ENCODE measurements around the gene TRDN.
"Not testable (repeated sequence)": the region's sequence is repeated elsewhere in the genome, so short reads cannot be mapped to it uniquely, and the experiment has no call there.

Gene TRDN

DNA sequence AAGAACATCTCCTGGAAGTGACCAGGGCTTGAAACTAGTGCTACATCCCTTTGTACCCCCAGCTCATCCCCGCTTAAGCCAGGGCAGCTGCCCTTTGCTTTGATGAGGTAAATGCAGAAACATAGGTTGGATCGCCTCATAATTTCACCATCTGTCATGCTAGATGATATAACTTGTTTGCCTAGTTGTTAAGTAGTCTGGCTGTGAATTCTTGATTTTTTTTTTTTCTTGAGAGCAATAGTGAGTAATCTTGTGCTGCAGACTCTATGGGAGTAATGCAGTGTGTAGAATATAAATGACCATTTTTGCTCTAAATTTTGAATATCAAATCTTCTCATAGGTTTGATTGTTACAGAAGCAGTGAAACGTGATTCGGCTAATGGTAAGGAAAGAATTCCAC is 4.1 kb downstream of the TRDN start:
- DNase-seq (ENCODE audit: low spot score) = no peak

DNA sequence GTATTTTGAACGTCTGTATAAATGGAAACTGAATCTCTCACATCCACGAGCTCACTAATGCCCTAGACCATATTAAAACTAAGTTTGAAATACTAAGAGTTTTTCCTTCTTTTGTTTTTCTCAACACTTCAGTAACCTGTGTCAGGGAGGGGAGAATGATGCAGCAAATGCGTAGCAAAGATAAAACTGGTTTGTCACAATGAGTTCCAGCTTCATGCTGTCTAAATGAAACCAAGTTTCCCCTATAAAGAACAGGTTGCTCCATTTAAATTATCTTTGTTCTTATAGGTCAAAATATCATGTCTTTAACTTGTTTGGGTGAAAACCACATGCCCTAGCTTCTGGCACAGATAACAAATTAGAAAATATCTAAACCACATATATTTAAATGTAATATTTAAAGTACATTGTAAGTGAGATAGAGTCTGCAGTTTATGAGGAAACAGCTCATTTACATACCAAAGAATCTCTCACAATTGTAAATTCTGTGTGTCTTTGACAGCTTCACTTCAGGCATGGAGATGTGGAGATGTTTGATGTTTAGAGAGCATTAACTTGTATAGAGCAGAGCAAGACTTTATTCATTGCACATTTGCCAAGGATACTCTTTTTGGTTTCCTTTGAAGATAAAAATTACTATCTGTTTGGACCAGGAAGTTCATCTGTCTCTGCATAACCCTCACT is 7.3 kb downstream of the TRDN start:
- DNase-seq (ENCODE audit: low spot score) = no peak

DNA sequence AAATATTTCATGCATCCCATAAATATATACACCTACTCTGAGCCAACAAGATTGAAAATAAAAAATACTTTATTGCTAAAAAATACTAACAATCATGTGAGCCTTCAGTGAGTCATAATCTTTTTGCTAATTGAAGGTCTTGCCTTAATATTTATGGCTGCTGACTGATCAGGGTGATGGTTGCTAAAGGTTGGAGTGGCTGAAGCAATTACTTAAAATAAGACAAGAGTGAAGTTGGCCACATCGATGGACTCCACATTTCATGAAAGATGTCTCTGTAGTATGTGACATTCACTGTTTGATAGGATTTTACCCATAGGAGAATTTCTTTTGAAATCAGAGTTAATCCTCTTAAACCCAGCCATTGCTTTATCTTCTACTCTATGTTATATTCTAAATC is 11.1 kb downstream of the TRDN start:
- DNase-seq (ENCODE audit: low spot score) = no peak

DNA sequence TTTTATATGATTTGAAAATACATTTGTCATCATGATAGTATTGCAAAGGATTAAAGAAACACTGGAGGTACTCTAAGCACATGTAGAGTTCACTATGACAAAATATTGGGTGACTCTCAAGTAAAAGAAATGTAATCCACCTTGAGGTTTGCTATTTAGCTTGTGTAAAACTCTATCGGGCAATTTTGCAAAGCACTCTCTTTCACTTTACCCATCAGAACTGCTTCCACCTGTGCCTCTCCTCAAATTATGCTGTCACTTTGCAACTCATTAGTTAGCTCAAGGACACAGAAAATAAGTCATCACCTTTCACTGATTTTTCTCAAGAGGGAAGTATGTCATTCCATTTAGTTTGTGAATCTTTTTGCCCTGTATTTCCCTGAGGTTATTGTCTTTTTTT is 14.0 kb downstream of the TRDN start:
- no peak for DNase-seq (ENCODE audit: low spot score)

DNA sequence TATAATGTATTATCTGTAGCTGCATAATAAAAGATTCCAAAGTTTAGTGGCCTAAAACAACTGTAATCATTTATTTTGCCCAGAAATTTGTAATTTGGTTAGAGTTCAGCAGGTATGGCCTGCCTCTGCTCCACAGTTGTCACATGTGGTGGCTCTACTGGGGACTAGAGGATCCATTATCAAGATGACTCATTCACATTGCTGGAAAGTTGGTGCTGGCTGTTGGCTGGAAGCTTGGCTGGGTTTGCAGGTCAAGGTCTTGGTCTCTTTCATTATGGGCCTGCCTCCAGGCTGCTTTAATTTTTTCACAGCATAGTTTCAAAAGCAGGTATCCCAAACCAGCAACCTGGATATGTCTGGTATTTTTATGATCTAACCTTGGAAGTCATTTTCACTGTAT is 17.6 kb downstream of the TRDN start:
- no peak for DNase-seq (ENCODE audit: low spot score)

DNA sequence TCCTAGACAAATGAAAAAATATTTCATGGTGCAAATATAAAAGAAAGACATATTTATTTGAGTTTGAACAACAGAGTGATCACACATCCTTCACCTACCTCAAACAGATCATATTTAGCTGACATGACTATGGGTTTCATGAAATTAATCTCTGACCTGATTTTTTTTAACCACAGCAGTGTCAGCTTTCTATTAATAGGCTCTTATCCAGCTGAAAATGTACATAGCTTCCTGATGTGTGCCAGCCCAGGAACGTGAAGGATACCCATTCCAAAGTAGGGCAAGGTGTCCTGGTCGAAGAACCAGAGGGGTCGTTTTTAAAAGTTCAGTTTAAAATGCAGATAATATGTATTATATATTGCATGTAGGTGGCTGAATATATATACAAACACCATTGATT is 19.8 kb downstream of the TRDN start:
- no peak for DNase-seq (ENCODE audit: low spot score)

DNA sequence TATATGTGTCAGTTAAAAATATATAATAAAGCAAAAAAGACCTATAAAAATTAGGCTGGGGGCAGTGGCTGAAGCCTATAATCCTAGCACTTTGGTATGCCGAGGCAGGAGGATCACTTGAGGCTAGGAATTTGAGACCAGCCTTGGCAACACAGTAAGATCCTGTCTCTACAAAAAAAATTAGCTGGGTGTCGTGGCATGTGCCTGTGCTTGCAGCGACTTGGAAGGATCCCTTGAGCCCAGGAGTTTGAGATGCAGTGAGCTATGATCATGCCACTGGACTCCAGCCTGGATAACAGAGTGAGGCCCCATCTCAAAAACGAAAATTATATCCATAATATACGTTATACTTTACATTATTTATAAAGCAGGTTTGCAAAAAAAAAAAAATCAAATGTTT is 20.7 kb downstream of the TRDN start:
- DNase-seq (ENCODE audit: low spot score) = no peak

DNA sequence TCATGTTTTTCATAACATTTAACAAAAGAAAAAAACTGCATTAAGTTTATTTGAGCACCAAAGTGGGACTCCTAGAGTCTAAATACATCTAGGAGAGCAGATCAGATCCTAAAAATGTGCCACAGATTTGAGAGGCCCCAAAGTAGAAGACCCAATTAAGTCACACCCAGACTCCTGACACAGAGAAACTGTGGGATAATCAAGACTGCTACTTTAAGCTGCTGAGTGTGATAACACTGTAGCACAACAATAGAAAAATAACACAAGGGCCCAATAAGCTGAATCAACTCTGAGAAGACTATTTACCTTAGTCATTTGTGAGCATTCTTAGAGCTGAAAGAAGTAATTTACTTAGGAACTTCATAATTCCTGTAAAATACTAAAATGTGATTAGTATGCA is 26.0 kb downstream of the TRDN start:
- DNase-seq (ENCODE audit: low spot score) = no peak

DNA sequence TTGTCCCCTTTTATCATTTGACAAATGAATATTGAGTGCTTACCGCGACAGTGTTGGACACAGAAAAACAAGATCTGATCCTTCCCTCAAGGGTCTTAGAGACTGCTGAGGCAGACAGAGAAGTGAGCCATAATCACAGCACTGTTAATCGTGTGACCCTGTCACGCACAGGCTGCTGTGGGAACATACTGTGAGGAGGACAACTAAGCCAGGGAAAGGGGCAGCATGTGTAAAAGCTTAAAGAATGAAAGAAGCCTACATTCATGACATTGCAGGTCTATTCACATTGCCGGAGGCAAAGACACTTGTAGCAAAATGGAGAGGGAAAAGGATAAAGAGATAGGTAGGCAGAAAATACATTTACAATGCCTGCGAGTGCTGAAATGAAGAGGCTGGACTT is 32.7 kb downstream of the TRDN start:
- DNase-seq (ENCODE audit: low spot score) = no peak

DNA sequence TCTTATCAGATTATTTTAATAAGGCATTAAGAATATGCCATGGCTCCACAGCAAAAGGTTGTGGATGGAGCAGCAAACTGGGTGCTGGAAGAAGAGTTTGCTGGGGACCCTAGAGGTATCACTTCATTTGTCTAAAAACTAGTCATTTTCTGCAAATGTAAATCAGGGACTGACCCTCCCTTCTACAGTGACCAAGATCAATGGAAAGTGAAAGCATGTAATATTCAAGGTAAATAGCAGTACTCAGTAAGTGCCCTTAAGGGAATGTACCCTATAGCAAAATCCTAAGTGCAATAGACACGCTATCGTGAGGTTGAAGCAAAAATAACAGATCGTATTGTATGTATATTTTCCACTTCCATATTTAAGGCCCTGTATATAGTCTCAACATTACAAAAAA is 38.7 kb downstream of the TRDN start:
- no peak for DNase-seq (ENCODE audit: low spot score)

DNA sequence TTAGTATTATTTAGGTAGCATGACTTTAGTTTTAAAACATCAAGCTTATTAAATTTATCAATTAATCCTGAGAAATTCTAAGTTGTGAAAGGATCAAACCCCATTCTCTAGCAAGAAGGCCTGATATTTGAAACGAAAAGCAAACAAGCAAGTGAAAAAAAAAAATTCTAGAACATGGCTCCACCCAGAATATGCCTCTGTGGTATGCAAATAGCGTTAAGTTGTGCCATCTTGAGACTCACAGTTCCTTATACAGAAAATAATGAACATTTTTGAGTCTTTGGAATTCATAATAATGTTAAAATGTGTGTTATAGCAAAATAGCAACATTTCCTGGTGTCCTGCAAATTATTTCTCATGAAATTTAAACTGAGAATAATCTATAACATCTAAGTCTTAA is 42.0 kb downstream of the TRDN start:
- no peak for DNase-seq (ENCODE audit: low spot score)

DNA sequence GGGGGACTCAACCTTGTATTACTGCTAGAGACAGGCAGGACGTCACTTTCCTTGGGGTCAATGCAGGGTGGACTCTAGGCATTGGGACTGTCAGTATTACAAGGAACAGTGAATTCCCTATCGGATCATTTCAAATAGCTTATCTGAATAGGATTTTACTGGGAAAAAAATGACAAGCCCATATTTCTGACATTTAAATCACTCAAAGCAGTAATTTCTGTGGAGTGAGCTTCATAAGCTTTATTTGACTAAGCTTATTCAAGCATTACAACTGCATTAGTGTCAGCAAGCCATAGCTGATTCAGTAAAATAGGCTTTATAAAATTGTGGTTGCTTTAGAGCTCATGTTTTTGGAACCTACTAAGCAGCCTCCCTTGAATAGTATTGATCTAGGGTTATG is 44.3 kb downstream of the TRDN start:
- DNase-seq (ENCODE audit: low spot score) = no peak

DNA sequence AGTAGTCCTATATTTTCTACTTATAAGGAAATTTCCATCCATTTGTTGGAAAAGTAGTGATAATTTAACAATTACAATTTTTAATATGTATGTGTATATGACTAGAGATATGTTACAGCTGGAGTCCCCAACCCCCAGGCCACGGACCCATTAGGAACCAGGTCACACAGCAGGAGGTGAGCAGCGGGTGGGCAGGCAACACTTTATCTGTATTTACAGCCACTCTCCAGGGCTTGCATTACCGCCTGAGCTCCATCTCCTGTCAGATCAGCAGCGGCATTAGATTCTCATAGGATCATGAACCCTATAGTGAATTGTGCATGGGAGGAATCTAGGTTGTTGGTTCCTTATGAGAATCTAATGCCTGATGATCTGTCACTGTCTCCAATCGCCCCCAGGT is 46.8 kb downstream of the TRDN start:
- DNase-seq (ENCODE audit: low spot score) = no peak

DNA sequence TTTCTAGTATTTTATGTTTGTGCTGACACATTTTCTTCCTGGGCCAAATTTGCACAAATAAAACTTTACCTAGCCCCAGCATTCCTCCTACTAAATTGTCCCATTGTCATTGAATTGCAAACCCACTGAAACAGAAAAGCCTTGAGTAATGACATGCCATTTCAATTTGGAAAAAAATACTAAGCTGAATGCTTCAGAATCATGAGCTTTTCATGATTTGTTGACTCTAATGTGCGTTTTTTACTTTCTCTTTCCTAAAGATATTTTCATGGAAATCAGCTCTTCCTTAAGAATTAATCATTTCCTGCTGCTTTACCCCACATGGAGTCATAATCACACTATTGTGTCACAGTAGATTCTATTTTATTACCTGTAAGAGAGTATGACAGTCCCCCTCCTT is 47.4 kb downstream of the TRDN start:
- DNase-seq (ENCODE audit: low spot score) = no peak

DNA sequence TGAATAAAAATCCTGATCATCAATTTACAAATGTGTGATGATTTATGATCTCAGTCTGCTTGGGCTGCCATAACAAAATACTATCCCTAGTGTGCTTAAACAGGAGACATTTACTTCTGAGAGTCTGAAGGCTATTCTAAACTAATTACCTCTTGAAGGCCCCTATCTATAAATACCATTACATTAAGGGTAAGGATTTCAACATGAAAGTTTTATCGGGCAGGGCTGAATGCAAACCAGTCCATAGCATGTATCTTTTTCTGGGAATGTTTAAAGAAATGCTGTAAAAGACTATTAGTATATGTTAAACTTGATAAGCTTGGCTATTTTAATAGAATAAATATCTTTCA is 48.2 kb downstream of the TRDN start:
- no peak for DNase-seq (ENCODE audit: low spot score)

DNA sequence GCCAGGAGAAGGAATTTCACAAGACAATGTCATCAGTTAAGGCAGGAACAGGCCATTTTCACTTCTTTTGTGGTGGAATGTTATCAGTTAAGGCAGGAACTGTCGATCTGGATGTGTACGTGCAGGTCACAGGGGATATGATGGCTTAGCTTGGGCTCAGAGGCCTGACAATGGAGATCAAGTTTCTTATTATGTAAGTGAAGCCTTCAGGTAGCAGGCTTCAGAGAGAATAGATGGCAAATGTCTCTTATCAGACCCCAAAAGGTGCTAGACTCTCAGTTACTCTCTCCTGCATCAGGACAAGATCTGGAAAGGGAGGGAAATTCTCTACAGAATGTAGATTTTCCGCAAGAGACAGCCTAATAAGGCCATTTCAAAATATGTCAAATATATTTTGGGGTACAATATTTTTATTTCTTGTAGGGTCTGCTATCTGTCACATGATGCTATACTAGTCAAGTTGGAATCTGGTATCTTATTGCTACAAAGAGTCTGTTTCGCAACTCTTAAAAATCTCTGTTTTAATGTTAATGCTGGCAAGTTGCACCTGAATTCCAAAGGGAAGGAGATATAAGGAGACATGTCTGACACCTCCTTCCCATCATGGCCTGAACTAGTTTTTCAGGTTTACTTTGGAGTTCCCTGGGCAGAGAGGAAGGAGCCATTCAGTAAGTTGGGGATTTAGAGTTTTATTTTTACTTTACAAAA is 48.8 kb downstream of the TRDN start:
- no peak for DNase-seq (ENCODE audit: low spot score)

DNA sequence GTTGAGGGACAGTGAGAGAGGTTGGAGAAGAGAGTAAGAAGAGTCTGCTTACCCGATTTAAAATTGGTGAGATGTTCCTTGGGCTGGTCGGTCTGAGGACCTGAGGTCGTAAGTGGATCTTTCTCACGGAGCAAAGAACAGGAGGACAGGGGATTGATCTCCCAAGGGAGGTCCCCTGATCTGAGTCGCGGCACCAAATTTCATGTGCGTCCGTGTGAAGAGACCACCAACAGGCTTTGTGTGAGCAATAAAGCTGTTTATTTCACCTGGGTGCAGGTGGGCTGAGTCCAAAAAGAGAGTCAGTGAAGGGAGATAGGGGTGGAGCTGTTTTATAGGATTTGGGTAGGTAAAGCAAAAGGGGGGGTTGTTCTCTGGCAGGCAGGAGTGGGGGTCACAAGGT is 49.3 kb downstream of the TRDN start:
- not testable (repeated sequence) for DNase-seq (ENCODE audit: low spot score)

DNA sequence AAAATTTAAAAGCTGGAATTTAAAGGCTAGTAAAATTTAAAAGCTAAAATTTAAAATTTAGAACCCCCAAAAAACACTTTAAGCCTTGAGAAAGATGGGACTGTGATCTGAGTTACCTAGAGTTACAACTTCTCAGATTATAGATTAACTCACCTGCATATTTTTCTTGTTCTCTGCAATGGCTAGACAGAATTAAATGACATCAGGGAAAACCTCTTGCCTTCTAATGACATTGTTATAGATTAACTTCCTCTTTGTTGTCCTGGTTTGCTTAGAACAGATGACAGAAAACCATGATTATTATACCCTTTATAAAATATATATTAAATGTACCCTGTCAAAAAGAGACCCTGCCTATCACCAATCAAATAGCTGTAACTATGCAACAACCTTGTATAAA is 56.4 kb downstream of the TRDN start:
- DNase-seq (ENCODE audit: low spot score) = no peak

DNA sequence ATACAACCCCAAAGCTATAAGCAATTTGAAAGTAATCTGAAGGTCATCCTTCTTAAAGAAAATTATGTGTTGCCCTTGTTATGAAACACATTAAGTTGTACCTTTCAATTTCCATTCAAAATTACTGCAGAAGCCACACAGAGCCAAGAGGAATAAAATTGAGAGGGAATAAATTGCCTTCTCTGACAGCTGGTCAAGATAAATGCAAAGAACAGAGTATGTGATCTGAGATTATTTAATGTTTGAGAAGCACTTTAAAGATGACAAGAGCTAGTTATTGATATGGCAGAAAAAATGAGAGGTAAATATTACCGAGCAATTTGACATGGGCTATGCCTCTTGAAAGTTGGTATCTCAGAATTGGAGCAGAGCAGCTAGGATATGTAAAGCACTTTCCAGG is 61.6 kb downstream of the TRDN start:
- DNase-seq (ENCODE audit: low spot score) = no peak

DNA sequence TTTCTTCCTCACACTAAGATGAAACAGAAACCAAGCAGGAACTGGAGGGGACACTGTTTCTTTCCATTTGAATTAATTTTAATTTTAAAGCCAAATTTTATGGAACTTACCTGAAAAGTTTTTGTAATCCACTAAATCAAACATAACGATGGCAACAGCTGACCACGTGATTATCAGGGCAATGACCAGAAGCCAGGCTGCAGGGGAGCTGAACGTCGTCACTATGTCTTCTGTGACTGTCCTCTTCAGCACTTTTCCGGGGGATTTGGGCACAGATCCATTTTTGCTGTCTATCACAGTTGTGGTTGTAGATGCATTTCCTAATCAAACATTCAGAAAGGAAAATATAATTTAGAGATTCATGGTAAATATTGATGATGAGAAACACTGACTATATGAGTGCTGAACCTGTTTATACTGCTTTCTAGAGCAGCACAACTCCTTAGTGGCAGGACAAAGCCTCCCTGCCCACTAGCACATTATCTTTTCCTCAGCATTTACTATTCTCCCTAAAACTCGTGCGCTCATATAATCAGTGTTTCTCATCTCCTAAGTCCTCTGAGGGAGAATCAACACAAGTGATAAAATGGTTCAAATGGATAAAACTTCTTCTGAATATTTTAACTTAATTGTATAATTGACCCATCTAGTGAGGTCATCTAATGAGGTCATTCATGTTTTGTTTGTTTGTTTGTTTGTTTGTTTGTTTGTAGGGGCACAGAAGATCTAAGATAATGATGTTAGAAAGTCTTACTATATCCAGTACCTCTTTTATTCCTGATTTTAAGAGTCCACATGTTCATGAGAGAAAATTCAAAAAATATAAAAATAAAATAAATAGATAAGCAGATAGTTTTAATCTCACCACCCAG is 65.7 kb downstream of the TRDN start:
- no peak for DNase-seq (ENCODE audit: low spot score)

DNA sequence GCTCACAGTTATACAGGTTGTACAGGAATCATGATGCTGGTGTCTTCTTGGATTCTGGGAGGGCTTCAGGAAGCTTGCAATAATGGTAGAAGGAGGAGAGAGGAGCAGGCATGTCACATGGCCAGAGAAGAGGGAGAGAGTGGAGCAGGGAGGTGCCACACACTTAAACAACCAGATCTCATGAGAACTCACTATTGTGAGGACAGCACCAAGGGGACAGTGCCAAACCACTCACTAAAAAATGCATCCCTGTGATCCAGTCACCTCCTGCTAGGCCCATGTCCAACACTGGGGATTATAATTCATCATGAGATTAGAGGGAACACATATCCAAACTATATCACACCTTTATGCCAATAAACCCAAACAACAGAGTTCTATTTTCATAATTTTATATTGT is 67.2 kb downstream of the TRDN start:
- DNase-seq (ENCODE audit: low spot score) = no peak

DNA sequence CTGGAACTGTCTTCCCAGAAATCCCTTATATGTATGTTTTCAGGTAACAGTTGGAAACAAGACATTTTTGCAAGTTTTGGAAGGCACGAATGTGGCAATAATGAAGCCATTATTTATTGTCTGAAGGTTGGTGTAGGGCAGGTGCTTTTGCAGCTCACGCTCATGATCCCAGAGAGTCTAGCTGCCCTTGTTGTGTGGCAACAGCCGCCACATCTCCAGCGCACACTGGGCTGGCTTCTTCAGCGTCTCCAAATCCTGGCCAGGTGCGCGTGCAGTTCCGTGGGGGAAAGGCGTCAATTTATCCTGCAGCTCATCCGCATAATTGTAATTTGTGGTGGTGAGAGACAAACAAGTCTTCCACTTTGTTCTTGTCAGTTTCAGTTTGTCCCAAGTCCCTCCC is 71.2 kb downstream of the TRDN start:
- DNase-seq (ENCODE audit: low spot score) = no peak

DNA sequence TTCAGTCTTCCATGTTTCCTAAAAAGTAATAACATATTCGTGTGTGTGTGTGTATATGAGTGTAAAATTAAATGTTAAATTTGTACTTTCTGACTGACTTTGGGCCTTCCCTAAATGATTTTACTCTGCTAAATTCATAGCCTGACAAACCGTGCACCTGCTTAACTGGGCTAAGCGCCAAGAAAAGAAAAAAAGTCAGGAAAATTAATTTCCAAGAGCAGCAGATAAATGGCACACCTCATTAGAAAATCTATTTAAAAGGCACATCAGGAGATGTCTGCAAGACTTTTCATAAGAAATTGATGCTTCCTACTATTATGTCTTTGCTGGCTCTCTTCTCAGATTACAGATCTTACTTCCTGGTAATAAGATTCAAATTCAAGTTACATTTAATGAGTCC is 72.4 kb downstream of the TRDN start:
- no peak for DNase-seq (ENCODE audit: low spot score)

All from AG20443 (cell line).